Muscle layer of colon (tissue), 2 donors: ENCODE measurements around the gene ATP4B.

Experiments used
- H3K27ac ChIP-seq: one replicate; pipeline ENCODE4 v1.7.0; 2013; ENCODE audit warnings: low read depth, mild to moderate bottlenecking, low read length, moderate library complexity
- H3K27me3 ChIP-seq, 2 donors: one replicate each; pipeline ENCODE4 v1.7.0; 2013; ENCODE audit warnings: low read length in 2 of 2, mild to moderate bottlenecking in 2 of 2; ENCODE audit not compliant: insufficient read depth in 2 of 2, control insufficient read depth in 1 of 2
- H3K36me3 ChIP-seq: one replicate; pipeline ENCODE4 v1.7.0; 2013; ENCODE audit warnings: mild to moderate bottlenecking, low read length; ENCODE audit not compliant: insufficient read depth
- H3K4me1 ChIP-seq: one replicate; pipeline ENCODE4 v1.7.0; 2013; ENCODE audit warnings: mild to moderate bottlenecking, low read length; ENCODE audit not compliant: insufficient read depth
- H3K4me3 ChIP-seq, 2 donors: one replicate each; pipeline ENCODE4 v1.7.0; 2013; ENCODE audit warnings: low read length in 2 of 2, low read depth in 1 of 2, mild to moderate bottlenecking in 1 of 2, moderate library complexity in 1 of 2
- H3K9ac ChIP-seq: one replicate; pipeline ENCODE4 v1.7.0; 2013; ENCODE audit warnings: low read length
- H3K9me3 ChIP-seq: one replicate; pipeline ENCODE4 v1.7.0; 2013; ENCODE audit warnings: mild to moderate bottlenecking, low read length
- donor health status: abdominal sarcoma.
- donor health status: Adenocarcinoma of cecum.

The ATP4B gene

GRCh38 chr13:113636266-113636963, 21.6 kb downstream of the ATP4B start:
- H3K36me3 ChIP-seq: peaks cover 62% of the 10 kb centered on the region
- no peaks in the 10 kb centered on the region for H3K9me3 ChIP-seq
- H3K4me3 ChIP-seq: no peak overlapping the region
- no peak overlapping the region for H3K9ac ChIP-seq
- H3K27me3 ChIP-seq: no peaks in the 10 kb centered on the region
- no peaks in the 10 kb centered on the region for H3K4me1 ChIP-seq
- no peak overlapping the region for H3K27ac ChIP-seq

GRCh38 chr13:113635709-113636108, 22.3 kb downstream of the ATP4B start:
- Histone ChIP-seq H3K36me3 (peaks cover 62% of the 10 kb centered on the region), H3K4me1 (no peaks in the 10 kb centered on the region), H3K27ac (no peak overlapping the region), H3K27me3 (no peaks in the 10 kb centered on the region), H3K4me3 (no peak overlapping the region), H3K9ac (no peak overlapping the region), H3K9me3 (no peaks in the 10 kb centered on the region)

- Histone ChIP-seq H3K36me3 (peaks cover 62% of the 10 kb centered on the region), H3K27me3 (no peaks in the 10 kb centered on the region), H3K4me3 (no peak overlapping the region), H3K4me1 (no peaks in the 10 kb centered on the region), H3K9me3 (no peaks in the 10 kb centered on the region), H3K27ac (no peak overlapping the region), H3K9ac (no peak overlapping the region)
Measured at GRCh38 chr13:113635048-113635420, 23.0 kb downstream of the ATP4B start.

GRCh38 chr13:113634279-113635047, 23.5 kb downstream of the ATP4B start:
- H3K9me3 ChIP-seq: no peaks in the 10 kb centered on the region
- H3K27ac ChIP-seq: no peak overlapping the region
- H3K4me1 ChIP-seq: no peaks in the 10 kb centered on the region
- H3K36me3 ChIP-seq: peaks cover 57% of the 10 kb centered on the region
- no peak overlapping the region for H3K4me3 ChIP-seq
- no peaks in the 10 kb centered on the region for H3K27me3 ChIP-seq
- H3K9ac ChIP-seq: no peak overlapping the region

GRCh38 chr13:113633485-113633873, 24.5 kb downstream of the ATP4B start:
- Histone ChIP-seq H3K9me3 (no peaks in the 10 kb centered on the region), H3K9ac (no peak overlapping the region), H3K27ac (no peak overlapping the region), H3K36me3 (peaks cover 57% of the 10 kb centered on the region), H3K4me3 (no peak overlapping the region), H3K4me1 (no peaks in the 10 kb centered on the region), H3K27me3 (no peaks in the 10 kb centered on the region)

GRCh38 chr13:113632706-113633484, 25.1 kb downstream of the ATP4B start:
- peaks cover 52% of the 10 kb centered on the region for H3K36me3 ChIP-seq
- H3K9me3 ChIP-seq: no peaks in the 10 kb centered on the region
- no peak overlapping the region for H3K9ac ChIP-seq
- H3K27ac ChIP-seq: no peak overlapping the region
- no peak overlapping the region for H3K4me3 ChIP-seq
- no peaks in the 10 kb centered on the region for H3K27me3 ChIP-seq
- no peaks in the 10 kb centered on the region for H3K4me1 ChIP-seq

GRCh38 chr13:113631341-113632095, 26.5 kb downstream of the ATP4B start:
- H3K4me3 ChIP-seq: no peak overlapping the region
- no peaks in the 10 kb centered on the region for H3K9me3 ChIP-seq
- H3K27me3 ChIP-seq: no peaks in the 10 kb centered on the region
- peaks cover 38% of the 10 kb centered on the region for H3K36me3 ChIP-seq
- no peak overlapping the region for H3K9ac ChIP-seq
- H3K4me1 ChIP-seq: no peaks in the 10 kb centered on the region
- no peak overlapping the region for H3K27ac ChIP-seq

GRCh38 chr13:113630804-113631203, 27.2 kb downstream of the ATP4B start:
- peaks cover 31% of the 10 kb centered on the region for H3K36me3 ChIP-seq
- H3K4me3 ChIP-seq: no peak overlapping the region

GRCh38 chr13:113630296-113630695, 27.7 kb downstream of the ATP4B start:
- no peaks in the 10 kb centered on the region for H3K9me3 ChIP-seq
- peaks cover 26% of the 10 kb centered on the region for H3K36me3 ChIP-seq
- H3K9ac ChIP-seq: no peak overlapping the region
- no peak overlapping the region for H3K27ac ChIP-seq
- no peak overlapping the region for H3K4me3 ChIP-seq
- no peaks in the 10 kb centered on the region for H3K27me3 ChIP-seq
- no peaks in the 10 kb centered on the region for H3K4me1 ChIP-seq

More at GRCh38 chr13:113630804-113631203, 27.2 kb downstream of the ATP4B start:
- H3K9me3 ChIP-seq: no peaks in the 10 kb centered on the region
- no peak overlapping the region for H3K9ac ChIP-seq
- no peaks in the 10 kb centered on the region for H3K27me3 ChIP-seq
- no peak overlapping the region for H3K27ac ChIP-seq
- no peaks in the 10 kb centered on the region for H3K4me1 ChIP-seq

- Histone ChIP-seq H3K4me3 (no peak overlapping the region), H3K36me3 (peaks cover 23% of the 10 kb centered on the region), H3K27me3 (no peaks in the 10 kb centered on the region), H3K27ac (no peak overlapping the region), H3K9me3 (no peaks in the 10 kb centered on the region), H3K9ac (no peak overlapping the region), H3K4me1 (no peaks in the 10 kb centered on the region)
Measured at GRCh38 chr13:113629866-113630265, 28.1 kb downstream of the ATP4B start.
